ENCODE results near the gene GEMIN5. TPM values are rescaled to one million over a fixed set of nuclear protein-coding genes. Genes with fewer than 3 reads are reported as not detected.

Gene GEMIN5
- total and polyA plus RNA-seq, 2 of the 8 experiments (the other 6 are each of a cell fraction or from before 2014, with no cell fraction given), result 12.8 to 47.0 TPM

DNA sequence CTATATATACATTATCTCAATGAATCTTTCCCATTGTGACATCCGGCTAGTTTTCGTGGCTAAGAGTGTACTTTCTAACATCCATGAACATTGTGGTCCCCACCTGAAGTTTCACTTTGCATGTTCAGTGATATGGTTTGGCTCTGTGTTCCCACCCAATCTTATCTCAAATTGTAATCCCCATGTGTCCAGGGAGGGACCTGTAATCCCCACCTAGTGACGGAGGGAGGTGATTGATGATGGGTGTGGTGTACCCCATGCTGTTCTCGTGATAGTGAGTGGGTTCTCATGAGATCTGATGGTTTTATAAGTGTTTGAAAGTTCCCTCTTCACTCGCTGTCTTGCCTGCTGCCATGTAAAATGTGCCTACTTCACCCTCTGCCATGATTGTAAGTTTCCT is 30.9 kb upstream of the GEMIN5 start (continued):
- TF ChIP-seq SP4 (IDR thresholded peaks at IDR 0.05; ENCODE audit: low read length) (no peak), SAP30 (IDR thresholded peaks at IDR 0.05; ENCODE audit: insufficient read depth, insufficient replicate concordance, low read length) (no peak), POLR2A (IDR thresholded peaks at IDR 0.05; ENCODE audit: control extremely low read depth in 1 of 2, low read depth in 2 of 2, low read length in 2 of 2) (no peak), NANOG (IDR thresholded peaks at IDR 0.05; ENCODE audit: insufficient read depth, low read depth, low read length, poor library complexity, severe bottlenecking) (no peak), TCF12 (IDR thresholded peaks at IDR 0.05; ENCODE audit: low read depth, low read length) (no peak)

All from H1 (cell line).